HG03571 (cell line): ENCODE data around the gene ATOH8.

ENCODE experiments used
- ATAC-seq: cut with Tn5 transposase; IDR thresholded peaks from one replicate; pipeline ENCODE4 v1.9.1; 2021; ENCODE audit not compliant: unreplicated experiment

ATOH8 gene

GRCh38 chr2:85718885-85719492, 34.8 kb upstream of the ATOH8 start:
- no peak for ATAC-seq

DNA sequence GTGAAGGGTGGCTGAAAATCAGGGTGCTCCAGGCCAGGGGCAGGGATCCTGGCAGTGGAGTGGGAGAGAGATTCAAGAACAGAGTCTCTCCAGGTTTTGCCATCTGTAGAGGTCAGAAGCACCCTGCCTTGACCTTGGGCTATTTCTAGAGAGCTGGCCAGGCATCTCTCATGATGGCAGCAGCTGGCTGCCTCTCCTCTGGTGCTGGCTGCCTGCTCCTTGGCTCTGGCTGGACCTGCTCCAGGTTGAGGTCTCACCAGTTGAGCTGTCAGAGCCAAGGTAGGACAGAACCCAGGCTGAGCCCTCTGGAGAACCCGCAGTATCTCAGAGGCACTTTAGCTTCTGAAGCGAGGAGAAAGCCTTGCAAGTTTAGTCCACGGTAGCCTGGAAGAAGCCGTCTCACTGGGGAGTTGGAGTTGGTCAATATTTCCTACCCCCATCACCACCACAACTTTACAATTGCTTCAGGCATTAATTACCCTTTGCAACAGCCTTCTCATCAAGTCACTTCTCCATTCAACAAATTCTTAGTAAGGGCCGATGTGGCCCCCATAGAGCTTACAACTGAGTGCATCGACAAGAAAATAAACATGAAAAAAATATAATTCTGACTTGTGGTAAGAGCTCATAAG, 34.1 kb upstream of the ATOH8 start:
- ATAC-seq: no peak

DNA sequence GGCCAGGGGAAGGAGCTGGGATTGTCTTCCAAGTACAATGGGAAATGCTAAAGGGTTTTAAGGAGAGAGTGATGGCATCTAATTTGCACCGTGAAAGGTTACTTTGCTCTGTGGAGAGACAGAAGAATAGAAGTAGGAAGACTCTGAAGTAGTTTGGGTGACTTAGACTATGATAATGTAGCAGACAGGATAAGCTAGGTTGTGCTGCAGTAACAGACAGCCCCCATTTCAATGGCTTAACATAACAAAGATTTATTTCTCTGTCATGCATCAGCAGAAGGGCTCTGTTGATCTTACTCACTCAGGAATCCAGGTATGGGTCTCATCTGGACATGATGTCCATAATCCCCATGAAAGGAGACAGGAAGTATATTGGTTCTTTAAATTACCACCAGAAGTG, 33.3 kb upstream of the ATOH8 start:
- no peak for ATAC-seq

GRCh38 chr2:85721641-85722040, 32.1 kb upstream of the ATOH8 start:
- ATAC-seq: no peak

- no peak for ATAC-seq
These were observed 31.3 kb upstream of the ATOH8 start for GRCh38 chr2:85722519-85722918.

- ATAC-seq: no peak
These were observed 30.0 kb upstream of the ATOH8 start for GRCh38 chr2:85723707-85724360.

DNA sequence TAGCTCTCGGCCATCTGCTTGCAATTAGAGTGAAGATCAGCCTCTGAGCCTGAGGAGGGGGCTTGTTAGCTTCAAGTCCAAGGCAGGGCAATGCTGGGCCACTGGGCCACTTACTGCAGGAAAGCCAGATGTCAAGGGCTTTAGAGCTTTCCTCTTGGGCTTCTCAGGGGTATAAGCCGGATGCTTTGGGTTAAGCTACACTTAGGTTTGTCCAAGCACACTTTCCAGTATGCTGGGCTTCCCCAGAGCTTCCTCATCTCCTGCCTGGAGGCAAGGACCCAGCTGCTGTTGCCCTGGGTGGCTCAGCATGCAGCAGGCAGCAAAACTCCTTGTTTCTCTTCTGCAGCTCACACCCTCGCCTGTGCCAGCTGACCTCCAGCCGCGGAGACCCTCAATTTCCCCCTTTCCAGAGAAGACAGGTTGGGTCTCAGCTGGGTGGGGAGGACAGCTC, 29.0 kb upstream of the ATOH8 start:
- ATAC-seq: no peak

DNA sequence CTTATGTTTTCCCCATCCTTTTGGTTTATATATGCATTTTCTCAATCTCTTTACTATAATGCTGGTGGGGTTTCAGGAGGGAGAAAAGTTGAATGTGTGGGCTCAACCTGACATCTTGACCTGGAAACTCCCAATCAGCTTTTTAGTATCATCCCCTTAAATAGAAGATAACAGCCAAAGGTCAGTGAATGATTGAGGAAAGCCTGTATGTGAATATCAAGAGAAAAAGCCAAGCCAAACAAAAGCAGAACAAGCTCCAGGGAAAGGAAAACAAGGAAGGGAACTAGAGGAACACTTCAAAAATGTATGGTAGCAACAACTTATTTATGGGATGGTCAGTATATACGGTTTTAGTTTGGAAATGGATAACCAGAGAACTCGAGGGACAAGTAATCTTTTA, 28.3 kb upstream of the ATOH8 start:
- ATAC-seq: no peak

- no peak for ATAC-seq
These were observed 26.0 kb upstream of the ATOH8 start for GRCh38 chr2:85727798-85728197.

DNA sequence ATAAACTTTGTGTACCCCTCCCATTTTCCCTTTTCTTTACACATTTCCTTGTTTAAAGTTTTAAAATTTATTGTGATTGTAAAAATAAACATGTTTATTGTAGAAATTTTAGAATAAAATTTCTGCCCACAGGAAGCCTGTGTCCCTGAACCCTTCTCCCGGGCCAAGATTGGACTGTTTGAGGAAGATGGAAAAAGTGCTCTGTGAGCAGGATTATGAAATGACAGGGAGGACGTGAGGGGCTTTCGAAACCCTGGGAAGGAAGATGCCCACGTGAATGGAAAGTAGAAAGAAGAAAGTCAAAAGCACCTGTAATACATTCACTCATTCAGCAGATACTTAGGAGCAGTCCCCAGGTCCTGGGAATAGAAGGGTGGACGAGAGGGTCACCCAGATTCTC, 25.4 kb upstream of the ATOH8 start:
- no peak for ATAC-seq

DNA sequence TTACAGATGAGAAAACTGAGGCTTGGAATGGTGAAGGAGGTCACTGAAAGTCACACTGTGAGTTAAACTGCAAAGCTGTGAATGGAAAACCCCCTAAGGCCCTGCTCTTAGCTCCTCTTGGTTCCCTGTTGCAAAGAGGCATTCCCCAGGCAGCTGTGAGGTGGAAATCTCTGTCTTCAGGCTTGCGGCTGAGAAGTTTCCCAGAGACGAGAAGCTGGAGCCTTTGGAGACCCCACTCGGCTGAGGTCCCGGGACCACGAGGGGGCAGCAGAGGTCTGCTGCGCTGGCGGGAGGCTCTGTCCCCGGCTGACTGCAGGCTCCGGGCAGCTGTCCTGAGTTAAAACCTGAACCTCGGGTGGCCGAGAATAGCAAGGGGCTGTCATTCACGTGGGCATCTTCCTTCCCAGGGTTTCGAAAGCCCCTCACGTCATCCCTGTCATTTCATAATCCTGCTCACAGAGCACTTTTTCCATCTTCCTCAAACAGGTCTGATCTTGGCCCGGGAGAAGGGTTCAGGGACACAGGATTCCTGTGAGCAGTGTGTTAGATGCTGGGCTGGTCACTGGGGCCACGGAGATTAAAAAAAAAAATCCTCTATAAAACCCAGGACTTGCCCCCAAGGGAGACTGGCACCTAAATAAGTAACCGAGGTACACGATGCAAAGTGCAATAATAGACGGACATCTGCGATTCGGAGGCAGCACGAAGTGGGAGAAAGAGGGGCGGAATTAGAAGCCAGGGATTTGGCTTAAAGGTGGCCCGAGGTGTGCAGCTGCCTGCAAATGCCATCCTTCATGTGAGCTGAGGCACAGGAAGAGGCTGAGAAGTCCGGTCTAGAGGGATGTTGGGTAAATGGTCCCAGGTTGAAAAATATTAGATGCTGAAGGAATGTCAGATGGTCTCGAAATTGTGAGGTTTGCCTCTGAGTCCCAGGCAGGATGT, 24.6 kb upstream of the ATOH8 start:
- peak; percentile 64 for ATAC-seq

DNA sequence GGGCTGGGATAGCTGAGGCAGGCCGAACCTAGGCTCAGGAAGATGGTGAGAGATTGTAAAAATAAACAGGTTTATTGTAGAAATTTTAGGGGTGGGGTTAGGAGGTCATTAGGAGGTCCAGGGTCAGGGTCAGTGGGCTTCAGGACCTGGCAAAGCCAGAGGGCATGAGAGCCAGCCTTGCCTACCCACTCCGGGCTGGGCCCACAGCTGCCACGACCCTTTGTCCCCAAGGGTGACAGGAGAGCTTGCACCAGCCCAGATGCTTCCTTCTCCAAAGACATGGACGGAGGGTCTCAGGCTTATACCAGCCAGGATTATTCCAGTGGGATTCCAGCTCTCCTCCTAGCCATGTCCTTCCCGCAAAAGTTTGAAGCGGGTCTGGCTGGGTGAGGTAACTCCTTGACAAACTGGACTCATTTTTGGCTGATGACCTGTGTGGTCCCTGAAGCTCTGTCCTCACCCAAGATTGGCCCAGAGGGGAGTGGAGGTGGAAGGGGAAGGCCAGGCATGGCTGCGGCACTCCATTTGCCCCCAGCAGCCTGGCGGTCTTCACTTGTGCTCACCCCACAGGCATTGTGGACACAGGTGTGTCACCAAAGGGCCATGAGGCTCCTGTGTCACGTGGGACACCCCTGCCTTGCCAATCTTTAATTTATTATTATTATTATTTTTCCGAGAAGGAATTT, 23.8 kb upstream of the ATOH8 start:
- ATAC-seq: no peak

DNA sequence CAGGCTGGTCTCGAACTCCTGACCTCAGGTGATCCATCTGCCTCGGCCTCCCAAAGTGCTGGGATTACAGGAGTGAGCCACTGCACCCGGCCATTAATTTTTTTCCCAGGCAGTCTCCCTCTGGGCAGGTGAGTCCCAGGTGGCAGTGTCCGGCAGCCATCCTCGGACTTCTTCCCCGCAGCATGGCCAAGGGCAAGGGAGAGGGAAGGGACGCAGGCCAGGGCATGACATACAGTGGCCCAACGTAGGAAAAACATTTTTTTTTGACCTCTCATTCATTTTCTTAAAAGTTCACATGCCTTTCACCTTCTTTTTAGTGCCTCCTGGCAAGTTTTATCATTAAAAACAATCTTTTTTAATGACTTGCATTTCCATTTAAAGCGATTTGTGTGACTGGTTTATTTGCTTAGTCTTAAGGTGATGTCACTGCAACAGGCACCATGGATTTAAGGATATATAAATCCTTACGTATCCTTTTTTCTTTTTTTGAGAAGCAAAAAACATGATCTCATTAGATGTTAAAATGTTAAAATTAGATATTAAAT, 23.0 kb upstream of the ATOH8 start:
- ATAC-seq: no peak

DNA sequence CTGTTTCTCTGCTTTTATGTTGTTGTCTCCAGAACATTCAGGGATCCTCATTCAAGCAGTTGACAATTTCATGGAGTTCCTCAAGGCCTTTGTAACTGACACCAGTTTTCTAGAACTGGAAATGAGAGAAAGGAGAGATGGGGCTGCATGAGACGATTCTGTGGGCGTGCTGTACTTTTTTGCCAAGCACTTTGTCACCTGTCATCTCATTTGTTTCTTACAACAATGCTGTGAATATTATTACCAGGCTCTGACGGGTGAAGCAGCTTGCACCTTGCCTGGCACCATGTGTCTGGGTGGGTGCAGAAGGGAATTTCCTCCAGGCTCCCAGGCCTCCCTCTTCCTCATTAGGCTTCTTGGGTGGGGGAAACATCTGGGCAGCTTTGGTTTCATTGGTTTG, 22.2 kb upstream of the ATOH8 start:
- no peak for ATAC-seq

DNA sequence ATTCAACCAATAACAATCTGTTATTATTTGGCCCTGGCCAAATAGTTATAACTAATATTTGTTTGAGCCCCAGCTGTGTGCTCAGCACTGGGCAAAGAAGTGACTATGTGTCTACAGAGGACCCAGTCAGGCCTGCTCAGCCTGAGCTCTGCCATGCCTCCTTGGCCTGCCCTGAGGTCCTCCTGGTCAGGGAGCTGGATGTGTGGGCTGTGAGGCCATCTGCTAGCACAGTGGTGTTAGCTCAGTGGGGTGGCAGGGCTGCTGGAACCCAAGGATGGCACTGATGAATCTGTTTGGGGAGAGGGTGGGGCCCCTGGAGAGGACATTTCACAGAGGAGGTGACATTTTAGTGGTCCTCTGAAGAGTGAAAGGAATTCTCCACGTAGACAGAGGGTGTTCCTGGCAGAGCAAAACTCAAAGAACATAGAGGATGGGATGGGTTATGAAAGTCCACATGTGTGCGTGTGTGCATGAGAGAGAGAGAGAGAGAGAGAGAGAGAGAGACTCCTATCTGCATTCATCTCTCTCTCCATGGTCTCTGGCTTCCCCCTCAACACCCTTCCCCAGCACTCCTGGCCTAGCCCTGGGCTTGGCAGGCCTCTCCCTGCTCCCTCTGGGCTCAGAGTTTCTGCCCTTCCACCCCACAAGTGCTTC, 21.2 kb upstream of the ATOH8 start:
- ATAC-seq: no peak

GRCh38 chr2:85733121-85733960, 20.4 kb upstream of the ATOH8 start:
- ATAC-seq: no peak

- ATAC-seq: no peak
These were observed 19.8 kb upstream of the ATOH8 start for GRCh38 chr2:85734015-85734414.

DNA sequence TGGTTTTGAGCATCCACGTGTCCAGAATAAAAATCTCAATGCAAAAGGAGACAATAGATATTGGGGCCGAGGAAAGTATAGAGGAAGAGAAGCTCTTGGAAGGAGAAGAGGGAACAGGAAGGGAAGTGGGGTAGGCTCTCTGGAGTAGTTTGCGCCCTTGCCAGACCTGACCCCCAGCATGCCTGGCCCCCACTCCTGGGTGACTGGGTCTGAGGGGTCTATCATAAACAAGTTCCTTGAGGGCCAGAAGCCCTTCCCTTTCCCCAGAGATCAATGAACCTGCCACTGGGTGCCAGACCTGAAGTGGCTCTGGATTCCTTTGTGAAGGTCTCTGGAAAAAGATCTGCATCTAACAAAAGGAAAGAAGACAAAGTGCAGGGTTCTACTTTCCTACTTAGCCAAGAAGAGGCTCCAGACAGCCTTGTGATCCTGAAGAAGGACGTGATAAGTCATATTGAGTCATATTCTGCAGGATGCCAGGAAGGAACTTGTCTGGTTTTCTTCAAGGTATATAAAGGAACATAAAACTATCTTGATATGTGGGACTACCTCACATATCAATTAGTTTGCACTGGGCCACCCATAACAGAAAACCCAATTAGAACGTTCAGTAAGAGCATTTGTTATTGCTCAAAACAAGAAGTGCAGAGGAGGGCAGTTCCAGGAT, 18.7 kb upstream of the ATOH8 start:
- no peak for ATAC-seq

GRCh38 chr2:85735691-85736090, 18.1 kb upstream of the ATOH8 start:
- no peak for ATAC-seq
